Naive B cell (primary cell): ENCODE measurements around the gene MAP2K4. TPM values are rescaled to one million over a fixed set of nuclear protein-coding genes. Genes with fewer than 3 reads are reported as not detected.

Experiments used
- ATAC-seq, 2 donors: fragments of 150-1000 bp; cut with Tn5 transposase; 2 replicates each; pipeline ENCODE4 v1.10.0; 2021; ENCODE audit warnings: low read depth in 2 of 2, mild to moderate bottlenecking in 2 of 2, moderate library complexity in 2 of 2
- DNase-seq: peaks from one replicate; pipeline ENCODE4 v3.0.0; 2022
- H3K27ac Mint-ChIP-seq, 6 donors: one replicate each; pipeline ENCODE4 v1.8.0; 2020 to 2022; ENCODE audit warnings: mild to moderate bottlenecking in 6 of 6, mixed read lengths in 6 of 6, moderate library complexity in 5 of 6, inconsistent platforms in 2 of 6
- H3K27me3 Mint-ChIP-seq, 3 donors: one replicate each; pipeline ENCODE4 v1.8.0; 2021 to 2022; ENCODE audit warnings: mixed read lengths in 3 of 3, mild to moderate bottlenecking in 1 of 3
- H3K36me3 Mint-ChIP-seq, 2 donors: one replicate each; pipeline ENCODE4 v1.8.0; 2020 to 2022; ENCODE audit warnings: mixed read lengths in 2 of 2, inconsistent platforms in 1 of 2, mild to moderate bottlenecking in 1 of 2
- H3K4me1 Mint-ChIP-seq, 3 donors: one replicate each; pipeline ENCODE4 v1.8.0; 2020 to 2022; ENCODE audit warnings: mixed read lengths in 3 of 3, inconsistent platforms in 1 of 3, mild to moderate bottlenecking in 1 of 3, moderate library complexity in 1 of 3
- H3K4me3 Mint-ChIP-seq, 8 donors: one replicate each; pipeline ENCODE4 v1.8.0; 2020 to 2022; ENCODE audit warnings: mild to moderate bottlenecking in 8 of 8, mixed read lengths in 8 of 8, moderate library complexity in 8 of 8, inconsistent platforms in 2 of 8
- H3K9me3 Mint-ChIP-seq, 7 donors: one replicate each; pipeline ENCODE4 v1.8.0; 2020 to 2022; ENCODE audit warnings: mixed read lengths in 7 of 7, mild to moderate bottlenecking in 5 of 7, inconsistent platforms in 2 of 7, moderate library complexity in 1 of 7
- polyA plus RNA-seq, 6 donors: library from polyadenylated mRNA; unstranded; fragments of 300-500 nt; fragmentation: Illumina TruSeq; gene quantifications; one replicate each; pipeline ENCODE4 v1.2.3, GENCODE V29; 2021; ENCODE audit warnings: low read depth in 6 of 6

MAP2K4 gene
- polyA plus RNA-seq, 6 donors from 2014 or later, result 8.2 to 25.5 (median 20.7) TPM

- no peaks in the 10 kb centered on the region for H3K36me3 Mint-ChIP-seq
- peak overlapping the region in 1 of 6 donors; percentile 79 for H3K27ac Mint-ChIP-seq
- no peaks in the 10 kb centered on the region for H3K27me3 Mint-ChIP-seq
- no peaks in the 10 kb centered on the region for H3K9me3 Mint-ChIP-seq
- peak overlapping the region in 1 of 8 donors; percentile 59 for H3K4me3 Mint-ChIP-seq
- H3K4me1 Mint-ChIP-seq, result peaks cover 48 to 73% (median 72%) of the 10 kb centered on the region in 3 donors
- DNase-seq (no peak), ATAC-seq (no peak)
Observed at GRCh38 chr17:12047681-12048376, 27.2 kb downstream of the MAP2K4 start.

GRCh38 chr17:12048843-12049473 is 28.3 kb downstream of the MAP2K4 start:
- Mint-ChIP-seq H3K4me1 (peaks cover 44 to 83% (median 77%) of the 10 kb centered on the region in 3 donors), H3K4me3 (no peak overlapping the region), H3K27ac (peak overlapping the region in 2 of 6 donors; percentile 24 to 63), H3K36me3 (no peaks in the 10 kb centered on the region), H3K9me3 (no peaks in the 10 kb centered on the region), H3K27me3 (no peaks in the 10 kb centered on the region)
- DNase-seq, result no peak
- ATAC-seq, result no peak

- Mint-ChIP-seq H3K9me3 (no peaks in the 10 kb centered on the region), H3K27ac (peak overlapping the region in 1 of 6 donors; percentile 1), H3K4me1 (peaks cover 38 to 73% (median 68%) of the 10 kb centered on the region in 3 donors), H3K4me3 (no peak overlapping the region), H3K36me3 (no peaks in the 10 kb centered on the region), H3K27me3 (no peaks in the 10 kb centered on the region)
- ATAC-seq, result no peak
- DNase-seq, result no peak
Observed at GRCh38 chr17:12050646-12051225, 30.1 kb downstream of the MAP2K4 start.

GRCh38 chr17:12053552-12053951 is 32.9 kb downstream of the MAP2K4 start:
- ATAC-seq (no peak), DNase-seq (no peak)
- H3K36me3 Mint-ChIP-seq, result peaks cover 0 to 6% of the 10 kb centered on the region in 2 donors
- H3K27ac Mint-ChIP-seq, result peak overlapping the region in 4 of 6 donors; percentile 13 to 90 (median 30)
- H3K27me3 Mint-ChIP-seq, result no peaks in the 10 kb centered on the region
- peaks cover 24 to 50% (median 46%) of the 10 kb centered on the region in 3 donors for H3K4me1 Mint-ChIP-seq
- H3K4me3 Mint-ChIP-seq, result no peak overlapping the region
- no peaks in the 10 kb centered on the region for H3K9me3 Mint-ChIP-seq

GRCh38 chr17:12055889-12056288 is 35.2 kb downstream of the MAP2K4 start:
- Mint-ChIP-seq H3K4me3 (no peak overlapping the region), H3K36me3 (peaks cover 0 to 14% of the 10 kb centered on the region in 2 donors), H3K9me3 (no peaks in the 10 kb centered on the region), H3K27me3 (no peaks in the 10 kb centered on the region), H3K27ac (peak overlapping the region; percentile 11 to 86 (median 28)), H3K4me1 (peaks cover 17 to 36% (median 33%) of the 10 kb centered on the region in 3 donors)
- ATAC-seq, result no peak
- no peak for DNase-seq

- no peak for ATAC-seq
Observed at GRCh38 chr17:12057520-12057919, 36.8 kb downstream of the MAP2K4 start.

GRCh38 chr17:12058535-12058934 is 37.9 kb downstream of the MAP2K4 start:
- ATAC-seq, result no peak
- peak overlapping the region in 1 of 8 donors; percentile 25 for H3K4me3 Mint-ChIP-seq
- H3K4me1 Mint-ChIP-seq, result peaks cover 9 to 27% (median 15%) of the 10 kb centered on the region in 3 donors
- H3K27ac Mint-ChIP-seq, result no peak overlapping the region
- H3K27me3 Mint-ChIP-seq, result no peaks in the 10 kb centered on the region
- DNase-seq, result no peak
- no peaks in the 10 kb centered on the region for H3K9me3 Mint-ChIP-seq
- peaks cover 0 to 23% of the 10 kb centered on the region in 2 donors for H3K36me3 Mint-ChIP-seq

More at GRCh38 chr17:12057520-12057919, 36.8 kb downstream of the MAP2K4 start:
- Mint-ChIP-seq H3K9me3 (no peaks in the 10 kb centered on the region), H3K27ac (peak overlapping the region in 2 of 6 donors; percentile 6 to 36), H3K4me3 (no peak overlapping the region), H3K27me3 (no peaks in the 10 kb centered on the region), H3K4me1 (peaks cover 12 to 38% (median 25%) of the 10 kb centered on the region in 3 donors), H3K36me3 (peaks cover 0 to 15% of the 10 kb centered on the region in 2 donors)
- DNase-seq, result no peak

GRCh38 chr17:12062249-12062648 is 41.6 kb downstream of the MAP2K4 start:
- Mint-ChIP-seq H3K36me3 (peaks cover 8 to 32% of the 10 kb centered on the region in 2 donors), H3K4me3 (no peak overlapping the region), H3K27me3 (no peaks in the 10 kb centered on the region), H3K9me3 (peaks cover 0 to 3% (median 0%) of the 10 kb centered on the region in 7 donors), H3K4me1 (peaks cover 9 to 18% (median 10%) of the 10 kb centered on the region in 3 donors), H3K27ac (peak overlapping the region in 1 of 6 donors; percentile 29)
- no peak for ATAC-seq
- no peak for DNase-seq

GRCh38 chr17:12064395-12064794 is 43.7 kb downstream of the MAP2K4 start:
- Mint-ChIP-seq H3K36me3 (peaks cover 8 to 26% of the 10 kb centered on the region in 2 donors), H3K9me3 (peaks cover 0 to 3% (median 0%) of the 10 kb centered on the region in 7 donors), H3K27ac (no peak overlapping the region), H3K4me3 (no peak overlapping the region), H3K4me1 (peaks cover under 1 to 18% (median 7%) of the 10 kb centered on the region in 3 donors), H3K27me3 (no peaks in the 10 kb centered on the region)
- no peak for DNase-seq
- ATAC-seq, result no peak

GRCh38 chr17:12067485-12067884 is 46.8 kb downstream of the MAP2K4 start:
- H3K27ac Mint-ChIP-seq, result no peak overlapping the region
- H3K9me3 Mint-ChIP-seq, result peaks cover 0 to 3% (median 0%) of the 10 kb centered on the region in 7 donors
- H3K4me3 Mint-ChIP-seq, result no peak overlapping the region
- DNase-seq, result no peak
- no peaks in the 10 kb centered on the region for H3K27me3 Mint-ChIP-seq
- H3K4me1 Mint-ChIP-seq, result peaks cover 0 to under 1% (median 0%) of the 10 kb centered on the region in 3 donors
- peaks cover 8 to 17% of the 10 kb centered on the region in 2 donors for H3K36me3 Mint-ChIP-seq
- ATAC-seq, result no peak

- Mint-ChIP-seq H3K9me3 (peaks cover 0 to 3% (median 0%) of the 10 kb centered on the region in 7 donors), H3K27ac (no peak overlapping the region), H3K27me3 (no peaks in the 10 kb centered on the region), H3K4me3 (no peak overlapping the region), H3K4me1 (peaks cover 0 to 2% (median 0%) of the 10 kb centered on the region in 3 donors), H3K36me3 (peaks cover 9 to 18% of the 10 kb centered on the region in 2 donors)
- DNase-seq (no peak), ATAC-seq (no peak)
Observed at GRCh38 chr17:12068946-12069345, 48.3 kb downstream of the MAP2K4 start.

GRCh38 chr17:12070561-12070960 is 49.9 kb downstream of the MAP2K4 start:
- peaks cover 0 to 13% (median 6%) of the 10 kb centered on the region in 3 donors for H3K4me1 Mint-ChIP-seq
- H3K27me3 Mint-ChIP-seq, result no peaks in the 10 kb centered on the region
- H3K36me3 Mint-ChIP-seq, result peaks cover 12 to 16% of the 10 kb centered on the region in 2 donors
- no peaks in the 10 kb centered on the region for H3K9me3 Mint-ChIP-seq
- DNase-seq (no peak), ATAC-seq (no peak)
- H3K4me3 Mint-ChIP-seq, result no peak overlapping the region
- H3K27ac Mint-ChIP-seq, result no peak overlapping the region

GRCh38 chr17:12074346-12074745 is 53.7 kb downstream of the MAP2K4 start:
- H3K4me3 Mint-ChIP-seq, result no peak overlapping the region
- no peaks in the 10 kb centered on the region for H3K27me3 Mint-ChIP-seq
- H3K9me3 Mint-ChIP-seq, result no peaks in the 10 kb centered on the region
- H3K4me1 Mint-ChIP-seq, result peaks cover 0 to 13% (median 11%) of the 10 kb centered on the region in 3 donors
- H3K27ac Mint-ChIP-seq, result no peak overlapping the region
- peaks cover 37 to 40% of the 10 kb centered on the region in 2 donors for H3K36me3 Mint-ChIP-seq
- no peak for ATAC-seq
- DNase-seq, result no peak
